K562 (cell line): ENCODE results near the gene SLC7A6. TPM values are rescaled to one million over a fixed set of nuclear protein-coding genes. Genes with fewer than 3 reads are reported as not detected.

Experiments used
- ATAC-seq: fragments of 200-7000 bp; cut with Tn5 transposase; 3 replicates; pipeline ENCODE4 v1.9.1; 2020; ENCODE audit warnings: moderate library complexity
- BruUV-seq: library from RNA; stranded (reverse); fragments of 400-500 nt; replicated peaks from 2 replicates; lab custom pipeline; 2021; lab: Mats Ljungman, UMichigan
- CTCF ChIA-PET: fragments of 300-600 bp; formaldehyde crosslinking; extraction: SDS; loops from one replicate; lab custom pipeline; 2021; ENCODE audit warnings: low intra/inter-chr PET ratio; lab: Yijun Ruan, JAX
- POLR2A ChIA-PET: fragments of 300-600, 350-650 bp; sonication (Branson Sonifier 250); formaldehyde crosslinking; extraction: SDS; loops from one replicate; lab custom pipeline; 2021; ENCODE audit warnings: antibody characterized with exemption, inconsistent platforms; lab: Yijun Ruan, JAX
- DNase-seq, 4 experiments: peaks; one replicate each; pipeline versions ENCODE4 v3.0.0 to v3.0.0-alpha.2; 2011 to 2018; ENCODE audit warnings: low spot score in 3 of 4, mixed read lengths in 3 of 4; ENCODE audit errors: extremely low read depth in 1 of 4
- FAIRE-seq: peaks from 2 replicates; lab custom pipeline; 2011; peaks lifted over from hg19 to GRCh38; lab: Jason Lieb, UNC
- H2AFZ ChIP-seq: 2 replicates; pipeline ENCODE4 v1.6.0; 2011; ENCODE audit warnings: low read depth, low read length, control low read depth, inconsistent platforms
- H3K27ac ChIP-seq: fragments of 200-600 bp; 3 replicates; pipeline ENCODE4 v1.8.0; 2011; ENCODE audit warnings: low read depth, mild to moderate bottlenecking, control low read depth, inconsistent platforms, low read length, moderate library complexity, mixed read lengths; ENCODE audit errors: extremely low read depth
- H3K27me3 ChIP-seq, 2 experiments: fragments of 300-600 bp in 1 of 2; 2 replicates in 1 of 2; 3 replicates in 1 of 2; pipeline versions ENCODE4 v1.6.0 to v1.8.0; 2011; ENCODE audit warnings: inconsistent platforms in 2 of 2, low read length in 2 of 2, mild to moderate bottlenecking in 1 of 2, mixed read lengths in 1 of 2, moderate library complexity in 1 of 2; ENCODE audit not compliant: control insufficient read depth in 2 of 2, insufficient read depth in 2 of 2
- H3K36me3 ChIP-seq: fragments of 300-600 bp; 3 replicates; pipeline ENCODE4 v1.8.0; 2011; ENCODE audit warnings: mild to moderate bottlenecking, low read length, inconsistent platforms; ENCODE audit not compliant: control insufficient read depth, insufficient read depth
- H3K4me1 ChIP-seq, 2 experiments: fragments of 200-600 bp in 1 of 2; replicated peaks in 1 of 2; 2 replicates in 1 of 2; 3 replicates in 1 of 2; pipeline versions ENCODE4 v1.5.1 to v1.8.0; 2011; ENCODE audit warnings: inconsistent platforms in 2 of 2, low read length in 2 of 2, mild to moderate bottlenecking in 1 of 2, mixed read lengths in 1 of 2, moderate library complexity in 1 of 2; ENCODE audit not compliant: control insufficient read depth in 2 of 2, insufficient read depth in 2 of 2
- H3K4me2 ChIP-seq: 2 replicates; pipeline ENCODE4 v1.6.1; 2011; ENCODE audit warnings: low read length, control low read depth, inconsistent platforms, mixed read lengths; ENCODE audit not compliant: insufficient read depth
- H3K4me3 ChIP-seq: fragments of 200-600 bp; sonication (generic), shearing (Covaris generic); 2 replicates; pipeline ENCODE4 v1.5.1; 2016; ENCODE audit warnings: control low read depth, inconsistent platforms
- H3K79me2 ChIP-seq: fragments of 200-600 bp; 3 replicates; pipeline ENCODE4 v1.8.0; 2011; ENCODE audit warnings: low read length, inconsistent platforms; ENCODE audit not compliant: control insufficient read depth, insufficient read depth
- H3K9ac ChIP-seq, 2 experiments: 2 replicates each; pipeline versions ENCODE4 v1.6.0 to v1.6.1; 2011; ENCODE audit warnings: low read depth in 2 of 2, low read length in 2 of 2, control low read depth in 1 of 2, inconsistent platforms in 1 of 2, mild to moderate bottlenecking in 1 of 2, mixed read lengths in 1 of 2; ENCODE audit not compliant: insufficient read depth in 1 of 2
- H3K9me1 ChIP-seq: one replicate; pipeline ENCODE4 v1.6.0; 2011; ENCODE audit warnings: inconsistent platforms, mild to moderate bottlenecking, low read length, moderate library complexity; ENCODE audit not compliant: control insufficient read depth, insufficient read depth
- H3K9me3 ChIP-seq: replicated peaks from 2 replicates; pipeline ENCODE4 v1.5.1; 2011; ENCODE audit warnings: low read depth, low read length, inconsistent platforms; ENCODE audit not compliant: control insufficient read depth, insufficient read depth
- H4K20me1 ChIP-seq: replicated peaks from 2 replicates; pipeline ENCODE4 v1.6.1; 2011; ENCODE audit warnings: low read length, inconsistent platforms, mixed read lengths; ENCODE audit not compliant: control insufficient read depth, insufficient read depth
- BCOR ChIP-seq: fragments of 450-650 bp; IDR thresholded peaks from 2 replicates; pipeline ENCODE4 v1.6.1; 2016
- ETS2 ChIP-seq: IDR thresholded peaks from 2 replicates; pipeline ENCODE4 v1.6.1; 2016; ENCODE audit warnings: borderline replicate concordance, missing genetic modification characterization, mild to moderate bottlenecking, moderate library complexity, missing compliant biosample characterization; ENCODE audit not compliant: poor library complexity, severe bottlenecking
- MCM5 ChIP-seq: fragments of 450-650 bp; IDR thresholded peaks from 2 replicates; pipeline ENCODE4 v1.6.1; 2016; ENCODE audit warnings: low read depth
- PHB2 ChIP-seq: fragments of 450-650 bp; IDR thresholded peaks from 2 replicates; pipeline ENCODE4 v1.6.1; 2017; ENCODE audit warnings: low read depth
- POLR2A ChIP-seq: fragments of 450-650 bp; conservative IDR thresholded peaks from 2 replicates; pipeline ENCODE4 v1.6.1; 2016
- POLR2B ChIP-seq: fragments of 450-650 bp; IDR thresholded peaks from 2 replicates; pipeline ENCODE4 v1.6.1; 2018; ENCODE audit warnings: low read depth; ENCODE audit not compliant: partially characterized antibody
- RBM25 ChIP-seq: fragments of 200-400 bp; formaldehyde crosslinking; IDR thresholded peaks from 2 replicates; pipeline ENCODE4 v1.6.1; 2018; ENCODE audit warnings: low read length, low read depth, moderate library complexity; ENCODE audit not compliant: severe bottlenecking
- SPI1 ChIP-seq: IDR thresholded peaks from 2 replicates; pipeline ENCODE4 v1.6.1; 2011; ENCODE audit warnings: low read depth, low read length, control low read depth, borderline replicate concordance
- WGBS: fragments of 100-300 bp; shearing (Covaris generic); methylation state at CpG from one replicate; pipeline ENCODE4 v1.1.6; 2016; ENCODE audit warnings: low coverage, mixed read lengths; ENCODE audit not compliant: insufficient coverage; ENCODE audit errors: missing lambda C conversion rate; 5-methylcytosine and 5-hydroxymethylcytosine counted together
- in situ Hi-C: fragments of 300-500 bp; cut with MboI; formaldehyde crosslinking; loops from 4 replicates; pipeline ENCODE4 v1.15.0; 2018; ENCODE audit warnings: inconsistent platforms, mixed read lengths
- intact Hi-C: fragments of 100-400 bp; cut with micrococcal nuclease; formaldehyde crosslinking; loops from 2 replicates; pipeline ENCODE4 v1.14.2; 2022
- polyA plus RNA-seq, 8 experiments: library from polyadenylated mRNA; depleted of rRNA in 4 of 8; stranded (reverse) in 5 of 8; unstranded in 3 of 8; fragments of >200 nt; fragmentation: Nextera tagmentation in 2 of 8; fragmentation: Illumina TruSeq in 1 of 8; extraction: Ambion mirVana in 2 of 8; extraction: Trizol in 1 of 8; gene quantifications; 2 replicates each; pipeline versions ENCODE4 v1.2.1 to v1.2.3, GENCODE V29; 2011 to 2014; ENCODE audit warnings: inconsistent platforms in 1 of 8, missing spikeins in 1 of 8
- total RNA-seq, 7 experiments: library from RNA; depleted of rRNA in 6 of 7; stranded (reverse); fragments of >200 nt in 6 of 7; fragmentation: Illumina TruSeq in 2 of 7; extraction: Trizol in 2 of 7; gene quantifications; 2 replicates each; pipeline versions ENCODE4 v1.2.1 to v1.2.3, GENCODE V29; 2011 to 2021; ENCODE audit warnings: low replicate concordance in 1 of 7
- TF ChIP-seq, protein P1 (sequence below): fragments of 450-650 bp; IDR thresholded peaks from 2 replicates; pipeline ENCODE4 v1.6.1; 2016; ENCODE audit warnings: mild to moderate bottlenecking
- TF ChIP-seq, protein P2 (sequence below): fragments of 250-450 bp; sonication (Bioruptor Pico); IDR thresholded peaks from 2 replicates; pipeline ENCODE4 v1.5.0; 2021; ENCODE audit warnings: mild to moderate bottlenecking, moderate library complexity
- TF ChIP-seq, protein P3 (sequence below), 2 experiments: fragments of 150-350 bp in 1 of 2; IDR thresholded peaks; 2 replicates each; pipeline ENCODE4 v1.6.1; 2012 to 2016; ENCODE audit warnings: low read depth in 2 of 2, low read length in 2 of 2, mild to moderate bottlenecking in 1 of 2, moderate library complexity in 1 of 2

Gene SLC7A6
- total and polyA plus RNA-seq, 9 of the 15 experiments (the other 6 are each of a cell fraction or from before 2014, with no cell fraction given): 12.6 to 60.1 (median 29.8) TPM

DNA sequence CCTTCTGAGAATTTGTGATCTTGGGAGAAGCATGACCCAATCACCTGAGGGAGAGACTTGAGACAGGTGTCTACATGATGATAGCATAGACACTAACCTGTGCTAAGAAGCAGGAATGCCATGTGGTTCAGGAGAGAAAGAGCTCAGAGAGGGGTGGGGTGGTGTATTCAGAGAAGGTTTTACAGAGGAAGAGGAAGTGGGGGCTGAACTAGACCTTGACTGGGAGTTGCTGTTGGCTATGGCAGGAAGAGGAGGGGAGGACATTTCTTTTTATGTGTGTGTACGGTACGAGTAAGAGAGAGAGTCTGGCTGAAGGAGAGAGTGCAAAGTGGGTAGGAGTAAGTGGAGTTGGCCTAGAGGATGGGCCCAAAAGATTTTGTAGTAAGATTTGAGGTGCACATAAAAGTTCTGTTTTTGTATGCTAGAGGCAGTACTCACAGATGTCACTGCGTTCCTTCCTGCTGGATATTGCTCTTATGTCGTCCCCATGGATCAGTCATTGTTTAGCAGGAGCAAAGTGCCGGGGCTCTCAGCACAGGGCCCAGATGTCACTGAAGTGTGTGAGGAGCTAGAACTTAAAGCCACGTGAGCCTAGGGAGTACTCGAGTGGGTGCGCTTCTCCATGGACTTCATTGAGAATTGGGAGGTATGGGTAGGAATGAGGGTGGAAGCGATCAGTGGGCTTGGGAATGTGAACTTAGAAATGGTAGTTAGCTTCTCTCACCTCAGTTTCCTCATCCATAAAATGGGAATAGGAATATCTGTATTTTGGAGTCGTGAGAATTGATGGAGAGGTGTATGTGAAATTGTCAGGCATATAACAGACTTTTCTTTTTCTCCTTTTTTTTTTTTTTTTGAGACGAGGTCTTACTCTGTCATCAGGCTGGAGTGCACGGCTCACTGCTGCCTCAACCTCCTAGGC is 22.1 kb downstream of the SLC7A6 start:
- CTCF ChIA-PET: no interaction called here
- in situ Hi-C loops (no loop called here), intact Hi-C loops (no loop called here)
- 85% methylated on average over 11 of the region's 12 CpGs for WGBS
- TF ChIP-seq PHB2: no peak
- TF ChIP-seq SPI1: peak; percentile 84
- no peak for TF ChIP-seq MCM5
- TF ChIP-seq POLR2A: no peak
- peak; percentile 51 for TF ChIP-seq BCOR
- TF ChIP-seq, protein P1, sequence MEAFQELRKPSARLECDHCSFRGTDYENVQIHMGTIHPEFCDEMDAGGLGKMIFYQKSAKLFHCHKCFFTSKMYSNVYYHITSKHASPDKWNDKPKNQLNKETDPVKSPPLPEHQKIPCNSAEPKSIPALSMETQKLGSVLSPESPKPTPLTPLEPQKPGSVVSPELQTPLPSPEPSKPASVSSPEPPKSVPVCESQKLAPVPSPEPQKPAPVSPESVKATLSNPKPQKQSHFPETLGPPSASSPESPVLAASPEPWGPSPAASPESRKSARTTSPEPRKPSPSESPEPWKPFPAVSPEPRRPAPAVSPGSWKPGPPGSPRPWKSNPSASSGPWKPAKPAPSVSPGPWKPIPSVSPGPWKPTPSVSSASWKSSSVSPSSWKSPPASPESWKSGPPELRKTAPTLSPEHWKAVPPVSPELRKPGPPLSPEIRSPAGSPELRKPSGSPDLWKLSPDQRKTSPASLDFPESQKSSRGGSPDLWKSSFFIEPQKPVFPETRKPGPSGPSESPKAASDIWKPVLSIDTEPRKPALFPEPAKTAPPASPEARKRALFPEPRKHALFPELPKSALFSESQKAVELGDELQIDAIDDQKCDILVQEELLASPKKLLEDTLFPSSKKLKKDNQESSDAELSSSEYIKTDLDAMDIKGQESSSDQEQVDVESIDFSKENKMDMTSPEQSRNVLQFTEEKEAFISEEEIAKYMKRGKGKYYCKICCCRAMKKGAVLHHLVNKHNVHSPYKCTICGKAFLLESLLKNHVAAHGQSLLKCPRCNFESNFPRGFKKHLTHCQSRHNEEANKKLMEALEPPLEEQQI: no peak
- TF ChIP-seq, protein P2, sequence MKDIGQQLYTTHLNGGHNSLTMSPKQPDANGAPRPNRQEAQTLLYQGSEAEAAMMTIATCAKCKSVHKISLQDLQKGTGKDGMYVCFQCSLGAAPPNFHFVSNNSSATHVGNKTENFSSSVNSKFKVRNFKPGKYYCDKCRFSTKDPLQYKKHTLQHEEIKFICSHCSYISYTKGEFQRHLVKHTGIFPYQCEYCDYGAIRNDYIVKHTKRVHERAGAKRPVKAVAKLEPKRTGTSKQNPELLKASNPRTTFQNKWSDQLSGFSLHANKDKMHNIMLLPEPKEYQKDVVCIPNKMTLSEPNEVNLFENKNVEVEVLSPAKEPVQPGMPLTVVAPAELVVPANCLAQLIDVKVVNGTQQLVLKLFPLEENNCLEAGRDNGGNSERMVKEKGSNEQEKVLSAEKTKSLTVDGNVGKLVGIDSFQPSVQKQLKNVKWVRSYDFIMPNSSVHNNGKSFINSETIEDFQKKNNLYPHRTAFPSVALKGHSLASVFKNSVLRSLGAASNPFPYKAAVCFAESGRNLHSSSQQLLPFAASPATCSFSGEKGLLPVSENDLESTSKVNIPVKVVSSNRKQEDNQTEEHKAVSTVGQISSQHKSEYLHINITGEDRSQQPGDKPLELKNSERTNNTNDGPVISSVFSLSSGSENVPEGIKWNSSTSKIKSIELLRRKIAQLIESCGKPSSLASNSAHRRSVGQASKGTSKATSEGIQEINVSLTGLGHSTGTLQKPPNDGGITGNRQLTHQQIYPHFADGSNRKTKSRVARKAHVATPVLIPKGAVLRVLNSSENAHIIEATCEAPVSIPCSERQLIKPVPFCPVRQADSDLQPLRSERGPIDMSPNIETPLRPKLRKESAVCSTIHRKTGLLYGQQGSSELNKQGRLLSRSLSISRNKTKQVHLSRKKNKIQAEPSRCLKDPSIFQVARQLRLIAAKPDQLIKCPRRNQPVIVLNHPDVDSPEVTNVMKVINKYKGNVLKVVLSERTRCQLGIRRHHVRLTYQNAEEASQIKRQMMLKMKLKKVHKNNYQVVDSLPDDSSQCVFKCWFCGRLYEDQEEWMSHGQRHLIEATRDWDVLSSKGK (CRISPR knock-in tag): no peak
- TF ChIP-seq, protein P3, sequence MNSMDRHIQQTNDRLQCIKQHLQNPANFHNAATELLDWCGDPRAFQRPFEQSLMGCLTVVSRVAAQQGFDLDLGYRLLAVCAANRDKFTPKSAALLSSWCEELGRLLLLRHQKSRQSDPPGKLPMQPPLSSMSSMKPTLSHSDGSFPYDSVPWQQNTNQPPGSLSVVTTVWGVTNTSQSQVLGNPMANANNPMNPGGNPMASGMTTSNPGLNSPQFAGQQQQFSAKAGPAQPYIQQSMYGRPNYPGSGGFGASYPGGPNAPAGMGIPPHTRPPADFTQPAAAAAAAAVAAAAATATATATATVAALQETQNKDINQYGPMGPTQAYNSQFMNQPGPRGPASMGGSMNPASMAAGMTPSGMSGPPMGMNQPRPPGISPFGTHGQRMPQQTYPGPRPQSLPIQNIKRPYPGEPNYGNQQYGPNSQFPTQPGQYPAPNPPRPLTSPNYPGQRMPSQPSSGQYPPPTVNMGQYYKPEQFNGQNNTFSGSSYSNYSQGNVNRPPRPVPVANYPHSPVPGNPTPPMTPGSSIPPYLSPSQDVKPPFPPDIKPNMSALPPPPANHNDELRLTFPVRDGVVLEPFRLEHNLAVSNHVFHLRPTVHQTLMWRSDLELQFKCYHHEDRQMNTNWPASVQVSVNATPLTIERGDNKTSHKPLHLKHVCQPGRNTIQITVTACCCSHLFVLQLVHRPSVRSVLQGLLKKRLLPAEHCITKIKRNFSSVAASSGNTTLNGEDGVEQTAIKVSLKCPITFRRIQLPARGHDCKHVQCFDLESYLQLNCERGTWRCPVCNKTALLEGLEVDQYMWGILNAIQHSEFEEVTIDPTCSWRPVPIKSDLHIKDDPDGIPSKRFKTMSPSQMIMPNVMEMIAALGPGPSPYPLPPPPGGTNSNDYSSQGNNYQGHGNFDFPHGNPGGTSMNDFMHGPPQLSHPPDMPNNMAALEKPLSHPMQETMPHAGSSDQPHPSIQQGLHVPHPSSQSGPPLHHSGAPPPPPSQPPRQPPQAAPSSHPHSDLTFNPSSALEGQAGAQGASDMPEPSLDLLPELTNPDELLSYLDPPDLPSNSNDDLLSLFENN (IDR thresholded peaks at IDR 0.05; ENCODE audit: low read depth in 2 of 2, low read length in 2 of 2): no peak
- peak; percentile 30 for TF ChIP-seq POLR2B
- TF ChIP-seq RBM25: peak; percentile 79
- no peak for TF ChIP-seq ETS2 (tag)
- DNase-seq (no peak), ATAC-seq (no peak), FAIRE-seq (no peak)
- Histone ChIP-seq H3K4me2 (no peak overlapping the region), H3K9me3 (no peaks in the 10 kb centered on the region), H4K20me1 (peaks cover 7% of the 10 kb centered on the region; the same call in 1 of the 2 replicates), H3K79me2 (peaks cover 32% of the 10 kb centered on the region), H2AFZ (no peak overlapping the region), H3K4me1 (peaks cover 14 to 37% of the 10 kb centered on the region in 2 experiments), H3K9me1 (no peaks in the 10 kb centered on the region), H3K4me3 (no peak overlapping the region), H3K36me3 (peaks cover 80% of the 10 kb centered on the region), H3K27ac (no peak overlapping the region), H3K27me3 (no peaks in the 10 kb centered on the region), H3K9ac (no peak overlapping the region)
- POLR2A ChIA-PET: interaction anchor here (1.1 to 1.4 kb wide), 3 partner anchors 13 to 17 kb away, joined by 3 to 6 read pairs (median 3); no protein-coding TSS in a partner anchor
- no TSS peak for BruUV-seq
